ENCODE measurements around the gene KBTBD6. TPM values are rescaled to one million over a fixed set of nuclear protein-coding genes. Genes with fewer than 3 reads are reported as not detected.

KBTBD6 gene
- total RNA-seq, 1 donor: 17.7 TPM

- DNase-seq (ENCODE audit: low read depth): no peak
- H3K4me3 ChIP-seq (ENCODE audit: low read depth, low read length): no peak overlapping the region
- TF ChIP-seq CTCF (IDR thresholded peaks at IDR 0.05; ENCODE audit: insufficient read depth, low read depth, low read length): no peak
Measured at GRCh38 chr13:41079725-41080124, 52.9 kb downstream of the KBTBD6 start.

Small RNA genes within 50 kb of the gene (small RNA-seq; reads per million reads assigned to genes)
- gene MIR3168 (not detected), gene RN7SL597P (not detected)

Other genes with a start within 250 kb of the KBTBD6 start
- 38.3 and 43.6 TPM in 2 replicates for gene ELF1, start 113.5 kb downstream of the KBTBD6 start, total RNA-seq
- 5.2 and 6.9 TPM in 2 replicates for gene WBP4, start 71.3 kb downstream of the KBTBD6 start, total RNA-seq
- 5.8 and 8.6 TPM in 2 replicates for gene KBTBD7, start 61.8 kb upstream of the KBTBD6 start, total RNA-seq
- 11.0 and 16.4 TPM in 2 replicates for gene MTRF1, start 130.8 kb upstream of the KBTBD6 start, total RNA-seq
- 14.8 and 24.2 TPM in 2 replicates for gene NAA16, start 178.5 kb upstream of the KBTBD6 start, total RNA-seq